Testis (tissue), 2 donors: Measurements from ENCODE around the gene LRRTM3.

Source experiments
- POLR2A ChIP-seq: fragments of 450-650 bp; IDR thresholded peaks from one replicate; pipeline ENCODE4 v1.6.1; 2017; ENCODE audit warnings: antibody characterized with exemption, mild to moderate bottlenecking, moderate library complexity
- TF ChIP-seq, protein P1 (sequence below), 3 experiments: fragments of 450-650 bp in 2 of 3; fragments of 200-600 bp in 1 of 3; sonication (generic) in 1 of 3; IDR thresholded peaks; one replicate each; pipeline ENCODE4 v1.5.1; 2016 to 2019; ENCODE audit warnings: antibody characterized with exemption in 3 of 3, mild to moderate bottlenecking in 2 of 3, moderate library complexity in 1 of 3

DNA sequence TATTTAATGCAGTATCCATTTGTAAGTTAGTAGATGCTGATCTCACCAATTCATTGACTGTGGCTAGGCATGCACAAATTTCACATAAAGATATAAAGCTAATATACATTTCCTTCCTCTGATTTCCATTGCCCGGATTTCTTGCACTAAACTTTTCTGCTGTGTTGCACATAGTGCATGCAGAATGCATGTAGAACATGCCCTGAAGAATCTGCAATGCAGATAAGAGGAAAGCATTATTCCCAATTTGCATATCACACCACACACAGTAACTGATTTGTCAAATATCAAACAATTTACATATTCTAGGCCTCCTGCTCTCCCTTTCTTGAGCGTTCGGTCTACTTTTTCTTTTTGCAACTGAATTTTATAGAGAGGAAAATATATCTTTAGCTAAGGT, 124.2 kb downstream of the LRRTM3 start:
- TF ChIP-seq, protein P1, sequence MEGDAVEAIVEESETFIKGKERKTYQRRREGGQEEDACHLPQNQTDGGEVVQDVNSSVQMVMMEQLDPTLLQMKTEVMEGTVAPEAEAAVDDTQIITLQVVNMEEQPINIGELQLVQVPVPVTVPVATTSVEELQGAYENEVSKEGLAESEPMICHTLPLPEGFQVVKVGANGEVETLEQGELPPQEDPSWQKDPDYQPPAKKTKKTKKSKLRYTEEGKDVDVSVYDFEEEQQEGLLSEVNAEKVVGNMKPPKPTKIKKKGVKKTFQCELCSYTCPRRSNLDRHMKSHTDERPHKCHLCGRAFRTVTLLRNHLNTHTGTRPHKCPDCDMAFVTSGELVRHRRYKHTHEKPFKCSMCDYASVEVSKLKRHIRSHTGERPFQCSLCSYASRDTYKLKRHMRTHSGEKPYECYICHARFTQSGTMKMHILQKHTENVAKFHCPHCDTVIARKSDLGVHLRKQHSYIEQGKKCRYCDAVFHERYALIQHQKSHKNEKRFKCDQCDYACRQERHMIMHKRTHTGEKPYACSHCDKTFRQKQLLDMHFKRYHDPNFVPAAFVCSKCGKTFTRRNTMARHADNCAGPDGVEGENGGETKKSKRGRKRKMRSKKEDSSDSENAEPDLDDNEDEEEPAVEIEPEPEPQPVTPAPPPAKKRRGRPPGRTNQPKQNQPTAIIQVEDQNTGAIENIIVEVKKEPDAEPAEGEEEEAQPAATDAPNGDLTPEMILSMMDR (IDR thresholded peaks at IDR 0.05), result no peak
- no peak for TF ChIP-seq POLR2A
